GM18873 (cell line): ENCODE measurements around the gene RHOBTB1.

Experiments used
- ATAC-seq: cut with Tn5 transposase; IDR thresholded peaks from one replicate; pipeline ENCODE4 v1.9.1; 2021; ENCODE audit warnings: mild to moderate bottlenecking, moderate library complexity, moderate number of reproducible peaks; ENCODE audit not compliant: unreplicated experiment, low FRiP score

RHOBTB1 gene

GRCh38 chr10:60967260-60967659 is 23.3 kb upstream of the RHOBTB1 start:
- no peak for ATAC-seq

DNA sequence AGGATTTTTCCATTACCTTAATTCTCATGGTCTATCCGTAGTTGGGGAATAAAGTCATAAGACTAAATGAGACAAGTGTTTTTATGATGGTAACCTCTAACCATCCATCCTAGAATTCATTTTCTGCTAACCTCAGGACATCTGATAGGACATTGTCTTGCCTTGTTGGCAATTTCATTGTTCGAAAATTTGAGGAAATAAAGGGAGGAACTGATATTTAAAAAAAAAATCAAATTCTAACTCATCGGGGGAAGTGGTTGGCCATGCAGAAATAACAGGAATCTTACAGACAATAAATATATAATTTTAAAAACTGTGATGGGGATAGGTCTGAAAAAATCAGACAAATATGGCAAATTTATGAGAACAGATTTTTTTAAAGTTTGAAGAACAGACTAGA is 21.7 kb upstream of the RHOBTB1 start:
- ATAC-seq = no peak

GRCh38 chr10:60964257-60965235 is 20.6 kb upstream of the RHOBTB1 start:
- ATAC-seq = no peak

- no peak for ATAC-seq
Measured at GRCh38 chr10:60963441-60964256, 19.7 kb upstream of the RHOBTB1 start.

DNA sequence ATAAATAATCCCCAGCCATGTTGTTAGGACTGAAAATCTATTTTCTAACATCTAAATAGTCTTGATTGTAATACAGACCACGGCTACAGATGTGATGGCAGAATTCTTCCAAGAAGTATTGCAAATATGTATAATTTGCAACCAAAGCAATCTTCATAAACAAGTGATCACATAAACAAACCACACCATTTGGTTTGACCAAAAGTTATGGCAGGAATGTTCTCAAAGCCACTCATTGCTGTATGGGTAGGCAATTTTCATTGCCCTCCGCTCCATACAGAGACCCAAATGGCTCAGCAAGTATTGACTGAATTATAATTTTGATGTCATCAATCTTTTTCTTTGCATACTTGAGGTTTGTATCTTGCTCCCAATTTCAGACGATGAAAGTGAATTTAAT is 19.0 kb upstream of the RHOBTB1 start:
- ATAC-seq = no peak

GRCh38 chr10:60960913-60961312 is 16.9 kb upstream of the RHOBTB1 start:
- no peak for ATAC-seq

GRCh38 chr10:60960031-60960430 is 16.0 kb upstream of the RHOBTB1 start:
- ATAC-seq = no peak

DNA sequence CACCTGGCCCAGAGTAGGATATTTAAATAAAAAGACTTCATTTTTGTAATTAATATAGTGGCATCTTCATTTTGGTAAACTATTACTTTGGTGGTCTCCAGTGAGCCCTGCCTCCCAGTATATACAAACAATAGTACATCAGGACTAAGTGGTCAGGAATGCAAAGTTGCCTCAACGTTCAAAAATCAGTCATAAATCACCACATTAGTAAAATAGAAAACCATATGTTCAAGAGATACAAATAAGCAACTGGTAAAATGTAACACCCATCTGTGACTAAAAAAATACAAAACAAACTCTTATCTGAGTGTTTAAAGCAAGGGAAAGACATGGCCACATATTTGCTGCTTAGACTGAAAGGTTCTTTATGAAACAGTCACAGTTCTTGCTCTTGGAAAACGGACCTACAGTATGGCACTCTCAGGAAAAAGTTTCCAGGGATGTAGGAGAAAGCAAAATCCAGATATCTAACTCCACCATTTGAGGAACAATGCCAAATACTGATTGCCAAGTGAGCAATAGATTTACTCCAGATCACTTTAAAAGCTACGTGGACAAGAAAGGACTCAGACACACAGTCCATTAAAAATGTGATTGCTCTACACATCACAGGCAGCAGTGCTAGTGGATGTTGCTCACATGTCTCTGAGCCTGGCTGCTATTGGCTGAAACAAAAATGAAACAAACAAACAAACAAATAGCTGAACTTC is 15.1 kb upstream of the RHOBTB1 start:
- ATAC-seq = no peak

GRCh38 chr10:60957667-60958221 is 13.8 kb upstream of the RHOBTB1 start:
- no peak for ATAC-seq

- ATAC-seq = no peak
Measured at GRCh38 chr10:60955957-60956425, 12.0 kb upstream of the RHOBTB1 start.

- ATAC-seq = no peak
Measured at GRCh38 chr10:60955316-60955715, 11.3 kb upstream of the RHOBTB1 start.

GRCh38 chr10:60954035-60954434 is 10.1 kb upstream of the RHOBTB1 start:
- no peak for ATAC-seq

DNA sequence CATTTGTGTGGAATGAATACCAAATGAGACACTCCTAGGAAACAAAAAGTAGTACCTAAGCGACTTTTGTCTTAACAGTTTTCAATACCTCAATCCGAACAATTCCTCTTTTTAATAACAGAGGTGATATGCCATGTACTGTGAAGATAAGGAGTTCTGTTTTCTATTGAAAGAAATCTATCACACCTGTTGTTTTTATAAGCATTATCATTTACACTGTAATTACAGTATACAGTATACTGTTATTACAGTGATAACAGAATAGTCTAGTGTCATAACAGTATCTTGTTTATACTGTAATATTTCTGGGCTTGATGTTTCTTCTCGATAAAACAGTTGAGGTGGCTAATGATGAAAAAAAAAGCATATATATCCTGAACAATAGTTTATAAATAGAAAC is 9.4 kb upstream of the RHOBTB1 start:
- no peak for ATAC-seq

DNA sequence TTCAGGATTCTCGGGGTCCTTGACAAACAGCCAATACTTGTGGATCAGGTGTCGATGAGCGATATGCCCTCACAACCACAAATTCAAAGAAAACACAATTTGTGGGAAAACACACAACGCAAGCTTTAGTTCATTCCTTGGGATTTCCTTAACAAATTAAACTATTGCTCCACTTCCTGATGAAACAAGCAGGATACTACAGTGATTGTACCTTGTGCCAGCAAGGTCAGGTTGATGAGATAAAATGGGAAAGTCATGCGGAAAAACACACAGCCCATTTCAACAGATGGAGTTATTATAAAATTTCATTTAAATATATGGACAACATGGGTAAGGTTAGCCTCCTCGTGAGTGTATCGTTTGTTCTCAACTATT is 8.8 kb upstream of the RHOBTB1 start:
- no peak for ATAC-seq

DNA sequence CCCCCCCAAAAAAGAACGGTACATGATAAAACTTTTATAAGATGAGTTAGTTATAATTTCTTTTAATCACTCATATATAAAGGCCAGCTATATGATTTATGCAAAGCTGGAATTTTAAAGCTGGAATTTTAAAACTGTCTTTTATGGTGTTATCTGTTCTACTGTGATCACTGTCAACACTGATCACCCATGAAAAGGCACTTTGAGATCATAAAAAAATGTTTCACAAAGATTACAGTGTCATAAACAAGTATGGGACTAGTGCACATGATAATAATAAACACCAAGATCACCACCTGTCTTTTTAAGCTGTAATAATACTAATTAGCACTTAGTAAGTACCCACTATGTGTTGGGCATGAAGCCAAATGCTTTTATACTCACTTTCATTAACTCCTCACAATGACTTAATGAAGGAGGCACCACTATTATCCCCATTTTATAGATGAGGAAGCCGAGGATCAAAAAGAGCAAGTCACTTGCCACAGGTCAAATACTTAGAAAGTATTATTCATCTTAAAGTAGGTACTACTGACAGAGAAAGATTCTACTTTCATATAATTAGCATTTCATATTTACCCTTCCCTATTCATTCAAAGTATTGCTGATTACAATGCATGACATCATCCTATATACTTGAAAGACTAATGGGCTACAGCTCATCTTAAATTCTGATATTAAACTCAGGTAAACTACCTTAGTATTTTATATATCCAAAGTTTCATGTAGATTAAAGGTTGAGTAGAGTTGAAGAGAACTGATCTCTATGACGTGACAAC is 8.3 kb upstream of the RHOBTB1 start:
- ATAC-seq = no peak

DNA sequence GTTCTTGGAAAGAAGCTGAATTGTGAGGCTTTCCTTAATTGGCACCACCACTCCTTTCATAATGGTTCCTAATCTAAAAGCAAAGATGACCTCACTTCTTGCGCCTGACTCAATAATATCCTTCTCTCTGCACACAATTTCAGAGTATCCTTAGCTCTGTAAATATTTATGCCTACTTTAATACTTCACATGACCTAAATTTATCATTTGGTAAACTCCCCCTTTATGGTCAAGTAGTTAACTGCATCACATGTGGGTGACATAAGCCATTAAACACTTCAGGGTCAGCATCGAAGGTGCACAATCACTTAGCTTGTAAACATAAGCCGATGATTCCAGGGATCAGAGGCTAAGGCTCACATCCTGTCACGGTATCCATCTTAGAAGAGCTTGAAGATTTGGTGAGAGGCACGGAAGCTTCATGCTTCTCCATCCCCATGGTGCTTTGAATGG is 7.3 kb upstream of the RHOBTB1 start:
- no peak for ATAC-seq

DNA sequence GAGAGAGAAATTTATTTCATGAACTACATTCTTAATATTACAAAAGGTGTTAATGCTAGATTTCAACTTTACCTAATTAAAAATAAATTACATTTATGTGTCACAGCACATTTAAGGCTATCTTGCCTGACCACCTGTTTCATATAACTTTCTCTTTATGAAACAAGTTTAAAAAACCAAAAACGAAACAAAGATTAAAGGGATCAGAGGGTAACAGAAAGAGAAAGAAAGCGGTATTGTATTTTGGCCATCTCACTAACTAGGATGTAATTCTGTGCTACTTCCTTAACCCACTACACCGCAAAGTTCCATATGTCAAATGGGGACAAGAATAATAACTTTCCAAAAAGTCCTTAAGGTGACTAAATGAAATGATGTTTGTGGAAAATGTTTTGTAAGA is 6.3 kb upstream of the RHOBTB1 start:
- no peak for ATAC-seq

- ATAC-seq = no peak
Measured at GRCh38 chr10:60948851-60949250, 4.9 kb upstream of the RHOBTB1 start.

DNA sequence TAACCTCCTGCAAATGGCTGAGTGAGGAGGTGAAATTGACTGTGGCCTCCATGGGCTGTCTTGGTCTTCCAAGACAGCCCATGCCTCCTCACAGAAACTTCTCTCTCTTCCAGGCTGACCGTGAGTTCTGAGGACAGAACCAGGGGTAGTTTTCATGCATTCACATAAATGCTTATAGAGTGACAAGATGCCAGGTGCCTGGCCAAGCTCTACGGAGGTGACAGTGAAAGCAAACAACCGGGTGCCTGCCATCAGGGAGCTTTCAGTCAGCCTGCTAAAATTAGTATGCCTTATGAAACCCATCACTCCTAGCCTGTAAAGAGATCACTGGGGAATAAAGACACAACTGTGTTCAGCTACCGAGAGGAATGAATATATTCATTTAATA is 919 bp upstream of the RHOBTB1 start:
- no peak for ATAC-seq
